ENCODE measurements around the gene SPIN2A.
"Not testable (repeated sequence)": the region's sequence is repeated elsewhere in the genome, so short reads cannot be mapped to it uniquely, and the experiment has no call there.

Gene SPIN2A

GRCh38 chrX:57137073-57137472 lies at the start of gene SPIN2A:
SPIN2A (minus strand) TSS chrX:57137397; CDS start chrX:57136597, 800 bp downstream.
- in situ Hi-C loops (cut with MboI; ENCODE audit: low sequenced_read_pairs): not testable (repeated sequence)

- in situ Hi-C loops (cut with MboI; ENCODE audit: low sequenced_read_pairs): no loop called here
Measured at GRCh38 chrX:57178605-57179004, 41.4 kb upstream of the SPIN2A start.

GRCh38 chrX:57177070-57177469 lies 39.9 kb upstream of the SPIN2A start:
- in situ Hi-C loops (cut with MboI; ENCODE audit: low sequenced_read_pairs): no loop called here

- in situ Hi-C loops (cut with MboI; ENCODE audit: low sequenced_read_pairs): no loop called here
Measured at GRCh38 chrX:57172544-57172943, 35.3 kb upstream of the SPIN2A start.

GRCh38 chrX:57156397-57157049 lies 19.3 kb upstream of the SPIN2A start:
- in situ Hi-C loops (cut with MboI; ENCODE audit: low sequenced_read_pairs): no loop called here

- in situ Hi-C loops (cut with MboI; ENCODE audit: low sequenced_read_pairs): no loop called here
Measured at GRCh38 chrX:57155171-57155570, 18.0 kb upstream of the SPIN2A start.

- in situ Hi-C loops (cut with MboI; ENCODE audit: low sequenced_read_pairs): not testable (repeated sequence)
Measured at GRCh38 chrX:57152222-57152621, 15.0 kb upstream of the SPIN2A start.

- in situ Hi-C loops (cut with MboI; ENCODE audit: low sequenced_read_pairs): no loop called here
Measured at GRCh38 chrX:57138674-57139073, 1.5 kb upstream of the SPIN2A start.

- in situ Hi-C loops (cut with MboI; ENCODE audit: low sequenced_read_pairs): no loop called here
Measured at GRCh38 chrX:57137501-57137900, 304 bp upstream of the SPIN2A start.

GRCh38 chrX:57136589-57136988 lies 608 bp downstream of the SPIN2A start:
- in situ Hi-C loops (cut with MboI; ENCODE audit: low sequenced_read_pairs): not testable (repeated sequence)

- in situ Hi-C loops (cut with MboI; ENCODE audit: low sequenced_read_pairs): no loop called here
Measured at GRCh38 chrX:57135287-57135686, 1.9 kb downstream of the SPIN2A start.

GRCh38 chrX:57134702-57135101 lies 2.5 kb downstream of the SPIN2A start:
- in situ Hi-C loops (cut with MboI; ENCODE audit: low sequenced_read_pairs): no loop called here

GRCh38 chrX:57133706-57134105 lies 3.5 kb downstream of the SPIN2A start:
- in situ Hi-C loops (cut with MboI; ENCODE audit: low sequenced_read_pairs): no loop called here

- in situ Hi-C loops (cut with MboI; ENCODE audit: low sequenced_read_pairs): not testable (repeated sequence)
Measured at GRCh38 chrX:57133284-57133683, 3.9 kb downstream of the SPIN2A start.

- in situ Hi-C loops (cut with MboI; ENCODE audit: low sequenced_read_pairs): no loop called here
Measured at GRCh38 chrX:57132046-57132445, 5.2 kb downstream of the SPIN2A start.

- in situ Hi-C loops (cut with MboI; ENCODE audit: low sequenced_read_pairs): no loop called here
Measured at GRCh38 chrX:57121816-57122215, 15.4 kb downstream of the SPIN2A start.

- in situ Hi-C loops (cut with MboI; ENCODE audit: low sequenced_read_pairs): no loop called here
Measured at GRCh38 chrX:57121162-57121755, 15.9 kb downstream of the SPIN2A start, which contains the start of gene SPIN2B. SPIN2B (minus strand) TSS chrX:57121548.

GRCh38 chrX:57120619-57121161 lies 16.5 kb downstream of the SPIN2A start:
- in situ Hi-C loops (cut with MboI; ENCODE audit: low sequenced_read_pairs): not testable (repeated sequence)

GRCh38 chrX:57119416-57119815 lies 17.8 kb downstream of the SPIN2A start:
- in situ Hi-C loops (cut with MboI; ENCODE audit: low sequenced_read_pairs): no loop called here

- in situ Hi-C loops (cut with MboI; ENCODE audit: low sequenced_read_pairs): not testable (repeated sequence)
Measured at GRCh38 chrX:57117566-57117965, 19.6 kb downstream of the SPIN2A start.

GRCh38 chrX:57104921-57105398 lies 32.2 kb downstream of the SPIN2A start:
- in situ Hi-C loops (cut with MboI; ENCODE audit: low sequenced_read_pairs): no loop called here

GRCh38 chrX:57104406-57104805 lies 32.8 kb downstream of the SPIN2A start:
- in situ Hi-C loops (cut with MboI; ENCODE audit: low sequenced_read_pairs): no loop called here

Data from hTERT RPE-1 (cell line).